ENCODE results near the gene ACTL7B.
A peak's percentile ranks its signal among the peaks of the same experiment; 100 is the strongest.

ACTL7B gene

DNA sequence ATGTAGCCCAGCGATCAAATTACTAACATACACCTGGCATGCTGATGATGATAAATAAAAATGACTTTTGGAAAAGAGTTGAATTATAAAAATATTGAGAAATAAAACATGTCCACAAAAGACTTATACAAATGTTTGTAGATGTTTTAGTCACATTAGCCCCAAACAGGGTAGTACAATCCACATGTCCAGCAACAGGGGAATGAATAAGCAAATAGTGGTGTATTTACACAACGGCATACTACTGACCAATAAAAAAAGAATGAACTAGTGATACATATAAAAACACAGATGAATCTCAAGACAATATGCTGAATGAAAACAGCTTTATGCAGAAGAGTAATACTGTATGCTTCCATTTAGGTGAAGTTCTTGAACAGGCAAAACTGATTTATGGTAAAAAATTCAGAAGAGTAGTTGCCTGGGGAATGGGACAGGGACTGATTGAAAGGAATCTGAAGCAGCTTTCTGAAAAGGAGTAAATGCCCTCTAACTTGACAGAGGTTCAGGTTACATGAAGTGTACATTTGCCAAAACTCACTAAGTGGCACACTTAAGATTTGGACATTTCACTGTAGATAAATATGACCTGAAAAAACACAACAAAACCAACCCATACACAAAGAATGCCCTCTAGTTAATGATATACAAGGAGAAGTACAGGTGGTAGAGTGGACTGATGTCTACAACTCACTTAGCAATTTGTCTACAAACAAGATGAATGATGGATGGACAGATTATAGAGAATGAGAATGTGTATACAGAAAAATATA is 41.7 kb upstream of the ACTL7B start:
- TF ChIP-seq REST (IDR thresholded peaks at IDR 0.05; ENCODE audit: low read depth) (no peak), FOXM1 (IDR thresholded peaks at IDR 0.05; ENCODE audit: borderline replicate concordance, low read depth) (no peak), TCF12 (IDR thresholded peaks at IDR 0.05; ENCODE audit: low read depth) (no peak), CREB1 (IDR thresholded peaks at IDR 0.05; ENCODE audit: low read depth) (no peak)

DNA sequence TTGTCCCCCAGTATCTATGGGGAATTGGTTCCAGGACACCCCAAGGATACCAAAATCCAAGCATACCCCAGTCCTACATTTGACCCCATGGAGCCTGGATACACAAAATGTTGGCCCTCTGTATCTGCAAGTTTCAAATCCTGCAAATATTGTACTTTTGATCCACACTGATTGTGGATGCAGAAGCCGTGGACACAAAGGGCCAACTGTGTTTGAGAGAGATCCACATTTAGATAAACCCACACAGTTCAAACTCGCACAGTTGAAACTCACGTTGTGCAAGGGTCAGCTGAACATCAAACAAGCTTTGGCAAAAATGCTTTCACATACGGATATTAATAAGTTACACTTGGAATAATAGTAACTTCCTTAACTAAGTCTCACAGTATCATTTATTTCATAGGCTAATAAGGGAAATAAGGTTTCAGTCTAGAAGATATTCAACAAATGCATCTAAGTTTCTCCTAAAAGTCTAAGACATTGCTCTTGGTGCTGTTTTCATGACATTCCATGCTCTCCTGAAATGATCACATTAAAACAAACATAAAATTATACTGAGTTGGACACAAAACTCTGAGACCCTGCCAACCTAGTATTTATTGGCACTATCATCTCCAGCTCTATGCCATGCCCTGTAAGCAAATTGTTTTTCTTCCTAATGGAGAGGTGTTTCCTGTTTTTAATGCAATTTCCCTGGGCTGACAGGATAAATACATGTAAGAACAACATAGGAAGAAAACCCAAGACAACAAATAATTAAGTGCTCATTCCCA is 38.6 kb upstream of the ACTL7B start:
- no peak for TF ChIP-seq TAF1 (IDR thresholded peaks at IDR 0.05; ENCODE audit: low read depth)
- no peak for TF ChIP-seq EP300 (IDR thresholded peaks at IDR 0.05; ENCODE audit: borderline replicate concordance)
- no peak for TF ChIP-seq RAD21 (IDR thresholded peaks at IDR 0.05; ENCODE audit: low read depth)
- no peak for TF ChIP-seq YY1 (IDR thresholded peaks at IDR 0.05; ENCODE audit: low read depth)
- no peak for TF ChIP-seq NFIC (IDR thresholded peaks at IDR 0.05)
- no peak for TF ChIP-seq TCF12 (IDR thresholded peaks at IDR 0.05; ENCODE audit: low read depth)
- TF ChIP-seq, protein P1, sequence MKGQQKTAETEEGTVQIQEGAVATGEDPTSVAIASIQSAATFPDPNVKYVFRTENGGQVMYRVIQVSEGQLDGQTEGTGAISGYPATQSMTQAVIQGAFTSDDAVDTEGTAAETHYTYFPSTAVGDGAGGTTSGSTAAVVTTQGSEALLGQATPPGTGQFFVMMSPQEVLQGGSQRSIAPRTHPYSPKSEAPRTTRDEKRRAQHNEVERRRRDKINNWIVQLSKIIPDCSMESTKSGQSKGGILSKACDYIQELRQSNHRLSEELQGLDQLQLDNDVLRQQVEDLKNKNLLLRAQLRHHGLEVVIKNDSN (IDR thresholded peaks at IDR 0.05): no peak
- TF ChIP-seq ZBTB7A (IDR thresholded peaks at IDR 0.05; ENCODE audit: low read depth): no peak
- TF ChIP-seq EGR1 (IDR thresholded peaks at IDR 0.05): no peak
- no peak for TF ChIP-seq TEAD4 (IDR thresholded peaks at IDR 0.05)

GRCh38 chr9:108889649-108890067 is 33.9 kb upstream of the ACTL7B start:
- no peak for TF ChIP-seq REST (IDR thresholded peaks at IDR 0.05; ENCODE audit: low read depth)
- no peak for TF ChIP-seq NFIC (IDR thresholded peaks at IDR 0.05)
- TF ChIP-seq ZBTB7A (IDR thresholded peaks at IDR 0.05; ENCODE audit: low read depth): no peak
- no peak for TF ChIP-seq CEBPB (IDR thresholded peaks at IDR 0.05)
- no peak for TF ChIP-seq EGR1 (IDR thresholded peaks at IDR 0.05)
- TF ChIP-seq TAF1 (IDR thresholded peaks at IDR 0.05; ENCODE audit: low read depth): no peak
- TF ChIP-seq MAX (IDR thresholded peaks at IDR 0.05): no peak
- TF ChIP-seq RAD21 (IDR thresholded peaks at IDR 0.05; ENCODE audit: low read depth): 0 out of 2 replicates have a peak, but pooled peaks have one; percentile 18

GRCh38 chr9:108885643-108886348 is 30.0 kb upstream of the ACTL7B start:
- TF ChIP-seq NFIC (IDR thresholded peaks at IDR 0.05): peak; percentile 77
- no peak for TF ChIP-seq MAX (IDR thresholded peaks at IDR 0.05)

DNA sequence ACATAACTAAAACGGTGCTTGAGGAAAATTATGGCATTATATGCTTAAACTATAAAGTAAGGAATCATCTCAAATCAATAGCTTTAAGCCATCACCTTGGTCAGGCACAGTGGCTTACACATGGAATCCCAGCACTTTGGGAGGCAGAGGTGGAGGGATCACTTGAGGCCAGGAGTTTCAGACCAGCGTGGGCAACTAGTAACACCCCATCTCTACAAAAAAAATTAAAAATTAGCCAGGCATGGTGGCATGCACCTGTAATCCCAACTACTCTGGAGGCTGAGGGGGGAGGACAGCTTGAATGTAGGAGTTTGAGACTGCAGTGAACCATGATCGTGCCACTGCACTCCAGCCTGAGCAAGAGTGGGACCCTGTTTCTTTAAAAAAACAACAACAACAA is 28.9 kb upstream of the ACTL7B start:
- TF ChIP-seq NFIC (IDR thresholded peaks at IDR 0.05) (no peak), TEAD4 (IDR thresholded peaks at IDR 0.05) (no peak), EP300 (IDR thresholded peaks at IDR 0.05; ENCODE audit: borderline replicate concordance) (no peak), EGR1 (IDR thresholded peaks at IDR 0.05) (no peak), REST (IDR thresholded peaks at IDR 0.05; ENCODE audit: low read depth) (no peak), TAF1 (IDR thresholded peaks at IDR 0.05; ENCODE audit: low read depth) (no peak), CREB1 (IDR thresholded peaks at IDR 0.05; ENCODE audit: low read depth) (no peak), MAX (IDR thresholded peaks at IDR 0.05) (no peak), YY1 (IDR thresholded peaks at IDR 0.05; ENCODE audit: low read depth) (no peak), ZBTB7A (IDR thresholded peaks at IDR 0.05; ENCODE audit: low read depth) (no peak), RAD21 (IDR thresholded peaks at IDR 0.05; ENCODE audit: low read depth) (no peak), TCF12 (IDR thresholded peaks at IDR 0.05; ENCODE audit: low read depth) (no peak)
- TF ChIP-seq, protein P1 (IDR thresholded peaks at IDR 0.05): no peak
